ENCODE results near the gene PHC2.
"Not testable (repeated sequence)": the region's sequence is repeated elsewhere in the genome, so short reads cannot be mapped to it uniquely, and the experiment has no call there.

PHC2 gene

DNA sequence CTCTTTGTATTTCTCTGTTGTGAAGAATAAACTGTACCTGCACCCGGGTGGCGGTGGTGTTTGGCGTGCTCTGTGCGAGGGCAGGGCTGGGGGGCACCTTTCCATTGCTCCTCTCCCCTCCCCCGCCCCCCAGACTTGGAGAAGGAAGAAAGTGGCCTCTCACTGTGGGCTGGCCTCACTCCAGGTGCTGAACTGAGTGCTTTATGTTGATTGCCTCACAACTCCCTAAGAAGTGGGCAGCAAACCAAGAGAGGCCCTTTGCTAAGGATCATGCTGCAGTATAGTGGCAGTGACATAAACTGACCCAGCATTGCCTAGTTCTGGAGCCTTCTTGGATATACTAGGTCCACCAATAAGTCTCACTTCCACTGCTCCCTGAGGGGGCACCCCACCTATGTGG lies 130.2 kb downstream of the PHC2 start:
- peaks cover 7% of the 10 kb centered on the region for H3K36me3 Mint-ChIP-seq (ENCODE audit: low read depth)
- H3K4me3 Mint-ChIP-seq = no peak overlapping the region
- peaks cover 11% of the 10 kb centered on the region for H3K27me3 Mint-ChIP-seq (ENCODE audit: low read depth)
- H3K4me1 Mint-ChIP-seq (ENCODE audit: low read depth) = peaks cover 34% of the 10 kb centered on the region
- H3K9me3 Mint-ChIP-seq = peaks cover 8% of the 10 kb centered on the region
- no peak overlapping the region for H3K27ac Mint-ChIP-seq

DNA sequence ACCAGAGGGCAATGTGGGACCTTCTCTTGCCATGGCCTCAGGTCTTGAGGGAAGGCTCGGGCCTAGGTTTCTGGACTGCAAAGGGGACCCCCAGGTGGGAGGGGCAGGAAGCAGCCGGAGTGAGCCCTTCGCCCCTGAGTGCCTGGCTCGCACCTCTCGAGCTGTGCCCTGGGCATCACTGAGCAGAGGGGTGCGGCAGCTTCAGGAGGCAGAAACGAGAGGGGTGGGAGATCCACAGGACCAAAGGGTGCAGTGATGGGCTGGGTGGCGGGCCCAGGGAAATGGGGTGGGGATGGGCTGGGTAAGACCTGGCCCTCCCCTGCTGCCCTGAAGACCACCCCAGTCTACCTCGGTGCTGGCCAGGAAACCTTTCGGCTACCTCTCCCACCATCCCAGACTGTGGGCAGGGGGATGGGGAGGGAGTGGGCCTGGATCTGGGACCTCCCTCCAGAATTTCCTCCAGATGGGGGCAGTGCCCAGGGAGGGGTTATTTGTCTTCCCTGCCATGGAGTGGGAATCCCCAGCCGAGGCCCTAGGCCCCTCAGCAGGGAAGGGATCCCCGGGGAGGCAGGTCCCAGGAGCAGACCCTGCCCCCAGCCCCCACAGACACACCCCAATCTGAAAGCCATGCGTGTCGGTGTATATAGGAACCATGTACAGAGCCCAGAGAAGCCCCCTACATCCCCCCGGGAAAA lies 131.3 kb downstream of the PHC2 start:
- H3K4me1 Mint-ChIP-seq (ENCODE audit: low read depth) = peaks cover 39% of the 10 kb centered on the region
- peaks cover under 1% of the 10 kb centered on the region for H3K27me3 Mint-ChIP-seq (ENCODE audit: low read depth)
- no peak overlapping the region for H3K27ac Mint-ChIP-seq
- H3K4me3 Mint-ChIP-seq = no peak overlapping the region
- peaks cover 8% of the 10 kb centered on the region for H3K9me3 Mint-ChIP-seq
- peaks cover 9% of the 10 kb centered on the region for H3K36me3 Mint-ChIP-seq (ENCODE audit: low read depth)

DNA sequence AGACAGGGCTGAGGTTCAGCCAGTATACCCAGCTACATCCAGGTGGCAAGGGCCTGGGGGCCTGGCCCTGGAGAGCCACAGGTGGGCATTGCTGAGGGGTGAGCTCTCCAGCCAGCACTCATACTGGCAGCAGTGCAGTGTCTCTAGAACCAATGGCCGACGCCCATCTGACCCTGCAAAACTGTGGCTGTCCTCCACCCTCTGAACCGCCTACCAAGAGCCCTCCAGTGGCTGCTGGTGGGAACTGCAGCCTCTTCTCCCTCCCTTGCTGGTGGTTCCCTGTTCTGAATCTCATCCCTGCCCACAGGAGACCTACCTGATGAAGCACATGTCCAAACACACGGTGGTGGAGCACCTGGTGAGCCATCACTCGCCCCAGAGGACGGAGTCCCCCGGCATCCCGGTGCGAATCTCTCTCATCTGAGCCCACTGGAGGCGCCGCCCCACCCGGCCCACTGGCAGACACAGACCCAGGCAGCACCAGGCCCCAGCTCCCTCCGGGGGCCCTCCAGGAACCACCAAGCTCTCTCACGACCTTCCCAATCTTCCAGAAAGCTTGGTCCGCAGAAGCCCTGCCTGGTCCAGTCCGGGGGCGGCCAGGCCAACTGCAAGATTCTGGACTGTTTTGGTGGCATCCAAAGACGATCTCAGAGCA lies 132.1 kb downstream of the PHC2 start:
- Mint-ChIP-seq H3K9me3 (peaks cover 8% of the 10 kb centered on the region), H3K27ac (no peak overlapping the region), H3K27me3 (ENCODE audit: low read depth) (no peaks in the 10 kb centered on the region), H3K4me3 (no peak overlapping the region), H3K36me3 (ENCODE audit: low read depth) (peaks cover 9% of the 10 kb centered on the region), H3K4me1 (ENCODE audit: low read depth) (peaks cover 34% of the 10 kb centered on the region)

DNA sequence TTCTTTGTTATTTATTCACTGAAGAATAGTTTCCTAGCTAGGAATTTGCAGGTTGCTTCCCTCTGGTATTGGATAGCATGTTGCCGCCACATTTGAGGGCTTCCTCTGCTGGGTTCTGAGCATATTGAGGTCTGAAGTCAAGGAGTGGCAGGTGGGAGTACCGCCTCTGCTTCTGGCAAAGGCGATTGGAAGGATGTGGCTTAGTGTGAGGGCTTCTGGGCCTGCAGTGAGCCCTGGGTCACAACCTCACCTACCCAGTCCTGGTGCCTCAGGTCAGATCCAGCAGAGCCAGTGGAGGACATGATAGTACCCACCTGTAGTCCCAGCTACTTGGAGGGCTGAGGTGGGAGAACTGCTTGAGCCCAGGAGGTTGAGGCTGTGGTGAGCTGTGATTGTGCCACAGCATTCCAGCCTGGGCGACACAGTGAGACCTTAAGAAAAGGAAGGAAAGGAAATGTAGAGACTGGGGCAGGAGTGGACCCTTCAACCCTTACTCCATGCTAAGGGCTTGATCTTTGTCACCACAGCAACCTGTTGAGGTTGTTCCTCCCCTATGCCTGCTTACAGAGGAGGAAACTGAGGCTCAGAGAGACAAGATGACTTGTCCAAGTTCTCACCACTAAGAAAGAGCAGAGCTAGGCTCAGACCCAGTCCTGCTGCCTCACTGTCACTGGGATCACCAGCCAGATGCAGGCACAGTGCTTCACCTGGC lies 132.8 kb downstream of the PHC2 start:
- Mint-ChIP-seq H3K27ac (no peak overlapping the region), H3K4me3 (no peak overlapping the region), H3K36me3 (ENCODE audit: low read depth) (peaks cover 4% of the 10 kb centered on the region), H3K27me3 (ENCODE audit: low read depth) (no peaks in the 10 kb centered on the region), H3K4me1 (ENCODE audit: low read depth) (peaks cover 29% of the 10 kb centered on the region), H3K9me3 (peaks cover 8% of the 10 kb centered on the region)

- peaks cover 1% of the 10 kb centered on the region for H3K9me3 Mint-ChIP-seq
- H3K27ac Mint-ChIP-seq = no peak overlapping the region
- H3K4me3 Mint-ChIP-seq = no peak overlapping the region
- peaks cover 17% of the 10 kb centered on the region for H3K4me1 Mint-ChIP-seq (ENCODE audit: low read depth)
- peaks cover 2% of the 10 kb centered on the region for H3K36me3 Mint-ChIP-seq (ENCODE audit: low read depth)
- H3K27me3 Mint-ChIP-seq (ENCODE audit: low read depth) = no peaks in the 10 kb centered on the region
These were observed 134.1 kb downstream of the PHC2 start for GRCh38 chr1:33296824-33297223.

- H3K4me3 Mint-ChIP-seq = no peak overlapping the region
- peaks cover 13% of the 10 kb centered on the region for H3K4me1 Mint-ChIP-seq (ENCODE audit: low read depth)
- no peaks in the 10 kb centered on the region for H3K9me3 Mint-ChIP-seq
- H3K27ac Mint-ChIP-seq = no peak overlapping the region
- no peaks in the 10 kb centered on the region for H3K27me3 Mint-ChIP-seq (ENCODE audit: low read depth)
- peaks cover 2% of the 10 kb centered on the region for H3K36me3 Mint-ChIP-seq (ENCODE audit: low read depth)
These were observed 134.8 kb downstream of the PHC2 start for GRCh38 chr1:33296082-33296458.

- H3K27me3 Mint-ChIP-seq (ENCODE audit: low read depth) = no peaks in the 10 kb centered on the region
- no peaks in the 10 kb centered on the region for H3K9me3 Mint-ChIP-seq
- H3K36me3 Mint-ChIP-seq (ENCODE audit: low read depth) = peaks cover 2% of the 10 kb centered on the region
- H3K27ac Mint-ChIP-seq = no peak overlapping the region
- H3K4me1 Mint-ChIP-seq (ENCODE audit: low read depth) = peaks cover 13% of the 10 kb centered on the region
- H3K4me3 Mint-ChIP-seq = no peak overlapping the region
These were observed 135.3 kb downstream of the PHC2 start for GRCh38 chr1:33295450-33296081.

DNA sequence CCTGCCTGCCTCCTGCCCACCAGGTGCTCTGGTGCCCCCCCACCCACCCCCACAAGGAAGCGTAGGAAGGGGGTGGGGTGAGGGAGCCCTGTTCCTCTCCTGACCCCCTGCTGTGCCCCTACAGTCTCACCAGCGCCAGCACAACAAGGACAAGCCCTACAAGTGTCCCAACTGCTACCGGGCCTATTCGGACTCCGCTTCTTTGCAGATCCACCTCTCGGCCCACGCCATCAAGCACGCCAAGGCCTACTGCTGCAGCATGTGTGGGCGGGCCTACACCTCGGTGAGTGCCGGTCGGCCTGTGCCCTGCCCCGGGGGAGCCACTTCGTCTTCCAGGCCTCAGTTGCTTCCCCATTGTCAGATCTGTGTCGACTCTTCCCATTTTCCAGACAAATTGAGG lies 135.9 kb downstream of the PHC2 start:
- no peaks in the 10 kb centered on the region for H3K9me3 Mint-ChIP-seq
- no peaks in the 10 kb centered on the region for H3K27me3 Mint-ChIP-seq (ENCODE audit: low read depth)
- H3K4me1 Mint-ChIP-seq (ENCODE audit: low read depth) = peaks cover 13% of the 10 kb centered on the region
- H3K27ac Mint-ChIP-seq = no peak overlapping the region
- peaks cover 2% of the 10 kb centered on the region for H3K36me3 Mint-ChIP-seq (ENCODE audit: low read depth)
- no peak overlapping the region for H3K4me3 Mint-ChIP-seq

GRCh38 chr1:33294071-33295010 lies 136.6 kb downstream of the PHC2 start:
- no peaks in the 10 kb centered on the region for H3K9me3 Mint-ChIP-seq
- no peak overlapping the region for H3K4me3 Mint-ChIP-seq
- no peak overlapping the region for H3K27ac Mint-ChIP-seq
- H3K27me3 Mint-ChIP-seq (ENCODE audit: low read depth) = no peaks in the 10 kb centered on the region
- peaks cover 13% of the 10 kb centered on the region for H3K4me1 Mint-ChIP-seq (ENCODE audit: low read depth)
- peaks cover 2% of the 10 kb centered on the region for H3K36me3 Mint-ChIP-seq (ENCODE audit: low read depth)

GRCh38 chr1:33292726-33293340 lies 138.1 kb downstream of the PHC2 start:
- no peaks in the 10 kb centered on the region for H3K27me3 Mint-ChIP-seq (ENCODE audit: low read depth)
- H3K4me3 Mint-ChIP-seq = no peak overlapping the region
- H3K36me3 Mint-ChIP-seq (ENCODE audit: low read depth) = peaks cover 10% of the 10 kb centered on the region
- H3K4me1 Mint-ChIP-seq (ENCODE audit: low read depth) = peaks cover 6% of the 10 kb centered on the region
- H3K9me3 Mint-ChIP-seq = no peaks in the 10 kb centered on the region
- no peak overlapping the region for H3K27ac Mint-ChIP-seq

GRCh38 chr1:33290615-33291014 lies 140.3 kb downstream of the PHC2 start:
- H3K4me1 Mint-ChIP-seq (ENCODE audit: low read depth); H3K4me3 Mint-ChIP-seq; H3K36me3 Mint-ChIP-seq (ENCODE audit: low read depth): not testable (repeated sequence)

GRCh38 chr1:33289858-33290154 lies 141.1 kb downstream of the PHC2 start:
- H3K4me1 Mint-ChIP-seq (ENCODE audit: low read depth) = no peaks in the 10 kb centered on the region
- peaks cover 7% of the 10 kb centered on the region for H3K36me3 Mint-ChIP-seq (ENCODE audit: low read depth)
- H3K27ac Mint-ChIP-seq = no peak overlapping the region
- H3K9me3 Mint-ChIP-seq = no peaks in the 10 kb centered on the region
- H3K27me3 Mint-ChIP-seq (ENCODE audit: low read depth) = no peaks in the 10 kb centered on the region
- no peak overlapping the region for H3K4me3 Mint-ChIP-seq

More at GRCh38 chr1:33290615-33291014, 140.3 kb downstream of the PHC2 start:
- H3K27me3 Mint-ChIP-seq (ENCODE audit: low read depth); H3K9me3 Mint-ChIP-seq; H3K27ac Mint-ChIP-seq: not testable (repeated sequence)

DNA sequence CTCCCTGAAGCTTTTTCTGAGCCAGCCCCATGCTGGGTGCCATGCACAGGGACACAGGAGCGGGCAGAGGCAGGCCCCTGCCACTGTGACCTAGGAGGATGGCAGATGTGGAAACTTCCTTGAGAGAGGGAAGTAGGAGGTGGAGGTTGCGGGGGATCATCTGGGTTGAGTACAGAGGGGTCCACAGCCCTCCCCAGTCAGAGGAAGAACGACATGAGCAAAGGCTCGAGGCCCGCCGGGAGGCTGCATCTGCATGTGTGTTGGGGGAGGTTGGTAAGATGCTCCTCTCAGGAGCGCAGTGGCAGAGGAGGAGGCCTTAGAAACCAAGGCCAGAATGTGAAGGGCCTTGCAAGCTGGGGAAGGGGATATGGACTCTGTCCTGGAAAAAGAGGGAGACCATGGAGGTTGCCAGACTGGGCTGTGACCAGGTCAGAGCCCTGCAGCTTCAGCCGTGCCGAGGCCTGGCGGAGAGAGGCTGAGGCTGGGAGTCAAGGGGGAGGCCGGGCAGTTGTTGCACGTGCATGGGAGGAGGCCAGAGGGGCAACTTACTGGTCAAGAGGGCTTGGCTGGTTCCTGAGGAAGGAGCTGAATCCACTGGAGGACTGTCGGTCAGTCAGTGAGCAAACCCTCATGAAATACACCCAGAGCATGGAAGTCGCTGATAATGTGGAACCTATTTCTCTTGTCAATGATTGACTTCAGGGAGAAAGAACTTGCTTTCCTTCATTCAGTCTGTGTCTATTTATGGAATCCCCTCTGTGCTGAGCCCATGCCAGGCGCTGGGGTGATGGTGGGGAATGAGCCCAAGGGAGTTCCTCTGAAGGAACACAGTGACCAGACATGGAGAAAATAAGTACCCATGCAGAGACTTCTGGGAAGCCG lies 141.7 kb downstream of the PHC2 start:
- Mint-ChIP-seq H3K27ac (no peak overlapping the region), H3K4me1 (ENCODE audit: low read depth) (no peaks in the 10 kb centered on the region), H3K36me3 (ENCODE audit: low read depth) (peaks cover 8% of the 10 kb centered on the region)

More for the DNA sequence above, 141.7 kb downstream of the PHC2 start:
- H3K9me3 Mint-ChIP-seq = no peaks in the 10 kb centered on the region
- no peaks in the 10 kb centered on the region for H3K27me3 Mint-ChIP-seq (ENCODE audit: low read depth)
- H3K4me3 Mint-ChIP-seq = no peak overlapping the region
